Nucleus accumbens (tissue), 56 donors: Measurements from ENCODE around the gene ADAM10.

Experiments
- DNase-seq, 56 donors: peaks; one replicate each; lab custom pipeline; 2025; lab: John Stamatoyannopoulos, UW

ADAM10 gene

DNA sequence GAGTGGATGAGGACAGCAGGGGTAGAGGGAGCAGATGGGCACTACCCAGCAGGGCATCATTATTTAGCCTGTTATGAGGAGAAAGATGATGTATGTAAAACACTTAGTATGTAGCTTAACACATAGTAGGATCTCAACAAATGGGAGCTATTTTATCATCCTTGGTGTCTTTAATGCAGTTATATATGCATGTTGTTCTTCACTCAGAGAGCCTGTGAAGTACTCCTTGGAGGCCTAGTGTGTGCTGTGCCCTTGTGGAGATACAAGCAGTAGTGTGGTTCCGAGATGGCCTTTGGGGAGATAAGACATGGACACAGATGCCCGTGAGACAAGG is 193.5 kb downstream of the ADAM10 start:
- DNase-seq, result no peak

DNA sequence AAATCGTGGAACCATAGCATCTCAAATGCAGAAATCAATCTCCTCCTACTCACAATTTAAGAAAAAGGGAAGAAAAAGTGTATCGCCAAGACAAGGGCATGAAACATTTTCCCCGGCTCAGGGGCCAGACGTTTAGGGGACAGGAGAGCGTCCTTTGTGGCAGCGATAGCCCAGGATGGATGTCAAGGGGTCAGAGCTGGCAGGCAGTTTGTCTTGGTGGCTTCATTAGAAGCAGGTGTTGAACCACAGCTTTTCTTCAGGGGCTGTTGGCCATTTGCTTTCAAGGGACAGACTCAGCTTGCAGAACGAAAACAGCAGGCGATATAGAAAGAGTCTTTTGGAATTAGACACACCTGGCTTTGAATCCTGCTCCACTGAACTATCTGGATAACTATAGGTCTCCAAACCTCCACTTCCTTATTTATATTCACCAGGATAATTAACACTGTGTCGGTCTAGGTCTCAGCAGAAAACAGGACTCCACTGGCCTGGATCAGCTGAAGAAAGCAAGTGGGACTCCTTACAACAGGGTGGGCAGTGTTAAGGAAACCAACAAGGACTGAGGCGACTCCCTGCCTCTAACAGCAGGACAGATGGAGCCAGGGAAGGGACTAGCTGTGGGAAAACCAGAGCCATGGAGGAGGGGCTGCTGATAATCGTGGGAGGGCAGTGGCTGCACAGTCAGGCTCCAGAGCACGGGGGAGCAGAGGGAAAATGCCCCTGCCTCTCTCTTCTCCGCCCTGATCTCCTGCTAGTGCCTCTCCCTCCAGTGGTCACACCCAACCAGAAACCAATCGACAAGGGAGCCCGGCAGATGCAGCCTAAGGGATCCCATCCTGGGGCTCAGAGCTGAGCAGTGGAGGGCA is 194.1 kb downstream of the ADAM10 start:
- no peak for DNase-seq

DNA sequence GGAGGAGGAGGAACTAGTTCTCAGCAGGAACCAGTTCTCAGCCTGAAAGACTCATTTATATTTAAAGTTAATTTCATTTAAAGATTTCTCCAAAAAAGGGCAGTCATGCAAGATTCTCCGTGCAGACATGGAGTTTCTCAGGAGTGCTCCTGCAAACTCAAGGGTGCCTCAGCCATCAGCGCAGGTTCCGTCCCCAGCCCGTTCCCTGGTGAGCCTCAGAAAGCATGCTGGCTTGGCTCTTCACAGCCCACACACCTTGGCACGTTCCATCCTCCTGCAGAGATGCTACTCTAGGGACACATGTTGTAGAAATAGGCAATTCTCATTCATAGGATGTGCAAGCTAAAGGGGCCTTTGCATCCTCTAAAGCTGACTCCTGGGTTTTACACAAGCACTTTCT is 194.7 kb downstream of the ADAM10 start:
- no peak for DNase-seq

GRCh38 chr15:58553365-58553918 is 196.1 kb downstream of the ADAM10 start:
- no peak for DNase-seq

DNA sequence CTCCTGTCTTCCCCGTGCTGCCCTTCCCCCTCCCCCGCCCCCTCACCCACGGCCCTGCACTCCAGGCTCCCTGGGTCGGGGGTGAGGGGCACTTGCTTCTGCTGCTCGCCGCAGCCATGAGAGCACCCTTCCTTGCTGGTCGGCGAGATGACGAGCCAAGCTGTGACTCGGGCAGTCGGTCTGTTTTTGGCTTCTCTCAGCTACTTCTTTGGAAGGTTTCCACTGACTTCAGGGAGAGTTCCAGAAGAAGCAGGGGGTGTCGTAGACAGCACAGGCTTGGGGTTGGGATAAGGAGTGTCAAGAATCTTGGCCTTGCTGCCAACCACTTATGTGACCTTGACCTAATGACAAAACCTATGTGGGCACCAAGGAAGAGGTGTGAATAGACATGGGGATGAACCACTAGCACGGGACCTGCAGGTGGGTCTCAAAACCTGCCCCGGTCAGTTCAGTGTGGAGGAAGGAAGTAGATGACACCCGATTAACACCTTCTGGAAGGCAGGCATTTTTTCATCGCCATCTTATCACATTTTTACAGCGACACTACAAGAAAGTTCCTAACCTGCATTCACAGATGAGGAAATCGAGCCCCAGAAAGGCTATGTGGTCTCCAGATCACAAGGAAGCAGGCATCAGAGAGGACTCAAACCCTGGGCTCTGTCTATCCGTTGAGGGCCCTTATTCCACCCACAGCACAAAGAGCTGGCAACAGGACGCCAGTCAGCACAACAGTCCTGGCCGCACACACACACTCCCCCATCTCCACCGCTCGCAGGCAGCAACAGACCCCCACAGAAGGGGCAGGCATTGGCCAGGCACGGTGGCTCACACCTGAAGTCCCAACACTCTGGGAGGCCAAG is 196.8 kb downstream of the ADAM10 start:
- DNase-seq, result no peak

DNA sequence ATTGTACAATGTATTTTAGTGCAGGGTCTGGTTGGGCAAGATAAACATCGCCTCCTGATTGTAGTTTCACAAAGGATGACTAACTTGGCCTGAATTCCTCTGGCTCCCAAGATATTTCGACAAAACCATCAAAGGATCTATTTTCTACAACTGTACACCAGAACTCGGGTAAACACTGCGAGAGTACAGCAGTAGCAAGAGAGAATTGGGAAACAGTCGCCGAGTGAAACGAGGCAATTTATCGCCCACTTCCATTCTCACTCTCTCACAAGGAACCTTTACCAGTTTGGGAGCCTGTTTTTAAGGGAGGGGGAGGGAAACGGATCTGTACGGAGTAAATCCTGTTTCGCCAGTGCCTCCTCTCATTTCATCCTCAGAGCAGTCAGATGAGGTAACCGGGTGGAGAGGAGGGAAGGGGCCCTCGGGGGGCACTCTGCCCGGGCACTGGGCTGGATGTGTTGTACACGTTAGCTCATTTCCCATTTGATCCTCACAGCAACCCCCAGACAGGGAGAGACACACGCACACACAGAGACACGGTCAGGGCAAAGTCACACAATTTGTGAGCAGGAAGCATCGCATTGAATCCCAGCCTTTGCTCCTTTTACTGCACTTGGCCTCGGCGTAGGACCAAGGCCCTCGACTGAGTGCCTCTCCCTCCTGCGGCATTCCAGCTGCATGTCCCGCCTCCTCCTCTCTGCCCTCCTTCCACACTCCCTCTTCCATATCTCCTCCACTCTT is 197.6 kb downstream of the ADAM10 start:
- DNase-seq, result peak in 1 of 56 donors; percentile 23

DNA sequence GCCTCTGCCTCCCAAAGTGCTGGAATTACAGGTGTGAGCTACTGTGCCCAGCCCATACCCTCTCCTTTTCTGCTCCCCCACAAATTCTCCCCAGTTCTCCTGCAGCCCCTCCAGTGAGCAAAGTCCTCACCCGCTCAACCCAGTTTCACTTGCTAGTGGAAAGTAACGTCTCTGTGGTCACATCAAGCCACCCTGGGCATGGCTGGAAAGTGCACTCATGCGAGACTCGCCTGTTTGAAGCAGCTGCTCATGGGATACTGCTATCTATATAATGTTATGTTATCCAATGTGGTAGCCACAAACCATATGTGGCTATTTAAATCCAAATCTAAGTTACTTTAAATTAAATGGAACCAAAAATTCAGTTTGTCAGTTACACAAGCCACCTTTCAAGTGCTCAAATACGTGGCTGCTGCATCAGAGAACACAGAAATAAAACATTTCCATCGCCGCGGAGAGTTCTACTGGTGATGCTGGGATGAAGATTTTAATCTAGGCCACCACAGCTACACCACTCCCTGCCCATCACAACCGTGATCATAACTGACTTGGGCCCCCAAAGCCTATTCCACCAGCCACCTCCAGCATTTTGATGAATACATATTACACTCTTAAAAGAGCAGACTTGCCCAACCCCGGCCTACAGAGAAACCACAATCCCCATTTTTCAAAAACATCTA is 198.3 kb downstream of the ADAM10 start:
- DNase-seq, result peak in 1 of 56 donors; percentile 16

DNA sequence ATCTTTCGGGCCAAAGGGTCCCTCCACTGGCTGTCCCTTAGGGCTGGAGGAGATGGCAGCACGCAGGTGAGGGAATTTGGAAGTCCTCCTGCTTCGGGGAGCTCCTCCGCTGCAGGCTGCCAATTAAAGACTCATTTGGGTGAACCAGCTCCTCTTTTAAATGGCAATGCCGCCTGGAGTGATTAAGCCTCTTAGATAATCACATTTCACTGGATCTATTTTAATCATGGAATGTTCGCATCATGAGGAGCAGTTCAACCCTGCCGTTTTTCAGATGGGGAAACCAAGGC is 199.8 kb downstream of the ADAM10 start:
- DNase-seq, result peak in 3 of 56 donors; percentile 10 to 34 (median 11)

DNA sequence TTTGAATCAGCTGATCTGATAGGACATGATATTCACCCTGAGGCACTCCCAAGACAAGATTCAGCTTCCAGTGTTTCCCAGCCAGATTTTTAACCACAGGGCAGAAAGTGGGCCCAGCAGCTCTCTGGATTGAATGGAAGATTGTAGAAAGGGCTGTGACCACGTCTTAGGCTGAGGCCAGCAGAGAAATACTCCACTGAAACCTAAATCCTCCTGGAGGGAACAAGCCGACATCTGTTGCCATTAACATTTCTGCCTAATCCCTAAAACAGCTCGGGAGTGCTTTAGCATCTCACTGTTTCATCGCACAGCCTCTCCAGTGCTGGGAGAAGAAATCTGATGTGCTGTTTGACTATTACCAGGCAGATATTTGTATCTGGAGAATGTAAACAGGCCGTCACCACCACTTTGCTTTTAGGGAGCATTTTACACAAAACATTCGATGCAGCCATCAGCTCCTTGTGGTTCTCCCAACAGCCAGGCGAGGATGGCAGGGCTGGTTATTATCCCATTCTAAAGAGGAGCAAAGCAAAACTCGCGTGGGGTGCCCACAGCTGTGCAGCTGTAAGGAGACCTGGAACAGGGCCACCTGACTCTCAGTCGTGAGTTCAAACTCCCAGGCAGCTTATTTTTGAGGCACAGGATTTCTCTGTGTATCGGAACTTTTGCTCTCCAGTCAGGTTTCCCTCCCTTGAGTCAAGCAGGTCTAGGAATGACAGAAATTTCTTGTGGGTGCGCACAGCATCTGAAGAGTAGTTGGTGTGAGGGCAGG is 200.3 kb downstream of the ADAM10 start:
- DNase-seq, result no peak

DNA sequence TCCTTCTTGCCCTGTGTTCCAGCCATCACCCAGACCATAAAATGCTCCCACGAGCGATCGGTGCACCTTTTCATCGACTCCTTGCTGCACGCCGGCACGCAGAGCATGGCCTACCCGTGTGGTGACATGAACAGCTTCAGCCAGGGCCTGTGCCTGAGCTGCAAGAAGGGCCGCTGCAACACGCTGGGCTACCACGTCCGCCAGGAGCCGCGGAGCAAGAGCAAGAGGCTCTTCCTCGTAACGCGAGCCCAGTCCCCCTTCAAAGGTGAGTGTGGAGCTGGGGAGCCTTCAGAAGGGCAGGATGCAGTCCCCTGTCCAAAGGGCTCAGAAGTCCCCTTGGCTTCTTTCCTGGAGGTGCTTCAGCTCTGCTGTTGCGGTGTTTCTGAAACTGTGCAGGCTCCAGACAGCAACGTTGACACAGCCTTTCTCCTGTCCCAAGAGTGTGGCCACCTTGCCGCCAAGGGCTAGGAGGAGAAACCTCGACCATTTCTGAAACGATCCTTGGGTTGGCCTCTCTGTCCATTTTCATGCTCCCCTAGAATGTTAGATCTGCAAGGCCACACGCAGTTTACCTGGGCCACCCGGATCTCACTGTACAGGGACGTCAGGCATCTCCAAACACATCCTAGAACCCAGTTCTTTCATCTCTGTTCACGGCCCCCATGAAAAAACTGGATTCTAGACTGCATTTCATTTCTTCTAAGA is 201.0 kb downstream of the ADAM10 start:
- no peak for DNase-seq

DNA sequence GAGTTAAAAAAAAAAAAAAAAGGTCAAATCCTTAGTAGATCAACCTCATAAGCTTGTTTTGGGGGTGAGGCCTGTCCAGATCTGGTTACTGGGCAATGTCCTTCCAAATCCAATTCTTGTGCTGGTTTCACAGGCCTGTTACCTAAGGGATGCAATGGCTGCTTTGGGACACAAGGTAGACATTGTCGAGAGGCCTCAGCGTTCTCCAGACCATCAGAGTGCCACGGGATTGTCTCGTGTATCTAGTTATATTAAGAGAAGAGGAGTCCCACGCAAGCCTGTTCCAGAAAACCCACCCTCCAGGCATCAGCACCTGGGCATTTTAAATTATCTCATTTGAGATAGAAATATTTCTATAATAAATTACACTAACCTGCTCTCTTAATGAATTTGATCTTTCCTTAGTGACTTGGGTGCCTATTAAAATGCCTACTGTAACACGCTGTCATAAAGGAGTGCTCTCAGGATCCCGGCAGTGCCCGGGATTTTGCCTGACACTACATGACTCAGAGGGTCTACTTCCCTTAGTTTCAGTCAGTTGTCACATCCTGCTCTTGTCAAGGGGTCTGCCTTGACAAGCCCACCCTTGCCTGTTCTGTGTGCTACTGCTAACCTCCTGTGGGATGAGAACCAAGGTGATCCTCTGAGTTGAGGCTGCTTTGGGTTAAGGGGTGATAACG is 201.7 kb downstream of the ADAM10 start:
- no peak for DNase-seq

DNA sequence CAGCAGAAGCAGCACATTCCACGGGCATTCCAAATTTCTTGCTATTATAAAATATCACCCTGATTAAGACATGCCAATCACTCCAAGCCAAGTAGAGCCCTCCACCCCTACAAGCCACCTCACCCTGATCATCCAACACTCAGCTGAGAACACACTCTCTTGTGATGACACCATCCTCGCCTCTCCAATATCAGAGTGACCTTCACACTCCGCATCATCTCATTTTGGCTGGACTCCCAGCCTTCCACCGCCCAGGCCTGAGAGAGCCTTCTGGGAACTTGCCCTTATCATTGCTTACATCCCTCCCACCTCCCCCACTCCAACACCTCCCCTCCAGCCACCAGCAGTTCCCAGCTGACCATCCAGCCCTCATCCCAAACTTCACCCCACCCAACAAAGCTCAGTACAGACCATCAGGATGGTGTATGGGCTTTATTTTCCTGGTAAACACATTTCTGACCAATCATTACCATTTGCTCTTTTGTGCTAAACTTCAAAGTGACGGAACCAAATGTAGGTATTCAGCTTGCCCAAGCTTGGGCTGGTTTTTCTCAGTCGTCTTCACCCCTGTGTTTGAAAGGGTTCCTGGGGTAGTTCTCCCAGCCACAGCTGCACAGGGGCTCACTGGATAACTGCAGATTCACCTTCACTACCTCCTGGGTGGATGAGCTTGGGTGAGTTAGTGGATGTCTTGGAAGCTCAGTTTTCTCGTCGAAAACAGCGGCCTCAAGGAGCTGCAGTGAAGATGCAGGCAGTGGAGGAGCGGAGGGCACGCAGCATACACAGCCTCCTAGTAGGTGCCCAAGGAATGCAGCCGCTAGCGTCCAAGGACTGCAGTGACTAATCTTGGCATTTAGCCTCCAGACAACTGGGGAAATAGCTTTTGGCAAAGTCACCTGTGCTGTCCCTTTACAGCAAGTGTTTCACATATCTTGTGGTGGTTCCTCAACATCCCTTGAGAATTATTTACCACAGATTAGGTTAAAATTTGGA is 202.6 kb downstream of the ADAM10 start:
- DNase-seq, result no peak

GRCh38 chr15:58546066-58546591 is 203.4 kb downstream of the ADAM10 start:
- DNase-seq, result no peak

- no peak for DNase-seq
These were observed 204.0 kb downstream of the ADAM10 start for GRCh38 chr15:58545307-58546065.

DNA sequence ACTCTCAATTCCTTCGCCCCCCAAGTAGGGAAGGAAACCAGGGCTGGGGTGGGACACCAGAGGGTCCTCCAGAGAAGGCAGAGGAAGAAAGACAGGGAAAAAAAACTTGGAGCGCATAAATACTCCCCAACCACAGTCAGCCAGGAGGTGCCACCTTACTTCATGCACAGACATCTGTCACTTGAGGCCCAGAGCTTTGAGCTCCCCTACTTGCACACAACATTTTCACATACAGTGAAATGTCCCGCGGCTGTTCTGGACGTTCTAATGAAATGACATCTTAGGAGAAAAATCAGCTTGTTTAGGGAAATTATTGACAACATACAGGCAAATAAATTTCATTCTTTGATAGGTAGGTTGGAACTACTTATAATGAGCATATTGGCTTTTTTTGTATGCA is 204.8 kb downstream of the ADAM10 start:
- no peak for DNase-seq
